ENCODE results near the gene IFT122.

IFT122 gene

GRCh38 chr3:129399895-129400357 is 40.1 kb upstream of the IFT122 start:
- no peak for TF ChIP-seq CTCF (IDR thresholded peaks at IDR 0.05; ENCODE audit: insufficient read depth, low read depth, low read length, missing control alignments)

GRCh38 chr3:129402210-129402609 is 37.8 kb upstream of the IFT122 start:
- no peak overlapping the region for H3K4me3 ChIP-seq (ENCODE audit: low read depth, low read length)
- DNase-seq (ENCODE audit: low read depth): no peak
- no peak for TF ChIP-seq CTCF (IDR thresholded peaks at IDR 0.05; ENCODE audit: insufficient read depth, low read depth, low read length, missing control alignments)

More at GRCh38 chr3:129399895-129400357, 40.1 kb upstream of the IFT122 start:
- H3K4me3 ChIP-seq (ENCODE audit: low read depth, low read length): peak overlapping the region; percentile 87
- peak; percentile 58 for DNase-seq (ENCODE audit: low read depth)

- DNase-seq (ENCODE audit: low read depth): no peak
- no peak overlapping the region for H3K4me3 ChIP-seq (ENCODE audit: low read depth, low read length)
- TF ChIP-seq CTCF (IDR thresholded peaks at IDR 0.05; ENCODE audit: insufficient read depth, low read depth, low read length, missing control alignments): no peak
These were observed 37.4 kb upstream of the IFT122 start for GRCh38 chr3:129402616-129403015.

GRCh38 chr3:129403450-129403849 is 36.6 kb upstream of the IFT122 start:
- no peak overlapping the region for H3K4me3 ChIP-seq (ENCODE audit: low read depth, low read length)
- no peak for TF ChIP-seq CTCF (IDR thresholded peaks at IDR 0.05; ENCODE audit: insufficient read depth, low read depth, low read length, missing control alignments)
- DNase-seq (ENCODE audit: low read depth): no peak

GRCh38 chr3:129404130-129404529 is 35.9 kb upstream of the IFT122 start:
- no peak for DNase-seq (ENCODE audit: low read depth)
- TF ChIP-seq CTCF (IDR thresholded peaks at IDR 0.05; ENCODE audit: insufficient read depth, low read depth, low read length, missing control alignments): no peak
- no peak overlapping the region for H3K4me3 ChIP-seq (ENCODE audit: low read depth, low read length)

- no peak for TF ChIP-seq CTCF (IDR thresholded peaks at IDR 0.05; ENCODE audit: insufficient read depth, low read depth, low read length, missing control alignments)
- H3K4me3 ChIP-seq (ENCODE audit: low read depth, low read length): no peak overlapping the region
- peak; percentile 45 for DNase-seq (ENCODE audit: low read depth)
These were observed 35.4 kb upstream of the IFT122 start for GRCh38 chr3:129404610-129405009.

- TF ChIP-seq CTCF (IDR thresholded peaks at IDR 0.05; ENCODE audit: insufficient read depth, low read depth, low read length, missing control alignments): no peak
- DNase-seq (ENCODE audit: low read depth): no peak
- H3K4me3 ChIP-seq (ENCODE audit: low read depth, low read length): no peak overlapping the region
These were observed 30.5 kb upstream of the IFT122 start for GRCh38 chr3:129409541-129409940.
